ENCODE measurements around the gene SETD2.
"Not testable (repeated sequence)": the region's sequence is repeated elsewhere in the genome, so short reads cannot be mapped to it uniquely, and the experiment has no call there.

Gene SETD2

DNA sequence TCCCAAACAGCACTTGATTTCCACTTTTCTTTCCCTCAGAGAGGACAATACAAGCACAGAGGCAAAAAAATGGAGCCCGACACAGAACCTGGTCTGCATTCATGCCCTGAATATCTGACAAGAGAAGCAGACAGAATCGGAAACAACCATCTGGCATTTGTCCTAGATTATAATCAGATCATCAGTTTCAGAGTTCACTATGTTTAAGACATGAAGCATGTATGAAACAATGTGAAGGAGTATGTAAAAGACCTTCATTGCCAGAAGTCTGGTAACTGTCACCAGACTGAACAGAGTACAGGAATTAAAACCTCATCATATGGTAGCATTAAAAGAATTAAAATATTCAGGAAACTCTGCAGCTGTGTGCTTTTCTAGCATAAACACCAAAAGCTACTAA lies 65.0 kb downstream of the SETD2 start:
- DNase-seq (ENCODE audit: low read depth in 2 of 2) = no peak

DNA sequence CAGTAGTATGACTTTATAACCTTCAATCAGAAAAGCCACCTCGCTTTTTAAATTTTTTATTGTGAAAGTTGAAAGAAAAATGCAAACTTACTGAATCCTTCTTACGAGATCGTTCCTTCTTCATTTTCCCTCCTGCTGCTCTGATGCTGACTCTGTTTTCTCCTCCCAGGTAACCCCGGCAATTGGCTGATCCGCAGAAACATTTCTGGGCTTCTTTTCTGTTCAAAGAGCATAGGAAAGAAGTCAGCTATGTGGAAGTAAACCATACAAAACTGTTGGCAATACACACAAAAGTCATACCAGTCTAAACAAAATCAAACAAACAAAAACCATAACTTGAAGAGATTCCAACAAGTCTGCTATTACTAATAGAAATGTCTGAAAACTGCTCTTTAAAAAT lies 66.0 kb downstream of the SETD2 start:
- DNase-seq (ENCODE audit: low read depth in 2 of 2) = no peak

DNA sequence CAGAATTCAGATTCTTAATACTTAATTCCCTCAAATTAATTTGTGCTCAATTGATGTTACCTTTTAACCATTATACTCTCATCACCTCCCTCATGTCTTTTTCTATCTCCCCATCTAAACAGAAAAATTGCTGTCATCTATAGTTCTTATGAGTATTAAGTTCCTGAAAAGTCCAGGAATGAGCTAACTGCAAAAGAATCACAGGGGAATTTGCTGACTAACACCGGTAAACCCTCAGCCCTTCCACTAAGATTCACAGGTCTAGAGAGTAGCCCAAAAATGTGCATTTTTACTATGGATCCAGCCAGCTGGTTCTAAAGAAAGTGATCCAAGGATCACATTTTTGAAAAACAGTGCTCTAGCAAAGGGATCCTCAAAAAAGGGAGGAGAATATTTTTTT lies 67.0 kb downstream of the SETD2 start:
- no peak for DNase-seq (ENCODE audit: low read depth in 2 of 2)

DNA sequence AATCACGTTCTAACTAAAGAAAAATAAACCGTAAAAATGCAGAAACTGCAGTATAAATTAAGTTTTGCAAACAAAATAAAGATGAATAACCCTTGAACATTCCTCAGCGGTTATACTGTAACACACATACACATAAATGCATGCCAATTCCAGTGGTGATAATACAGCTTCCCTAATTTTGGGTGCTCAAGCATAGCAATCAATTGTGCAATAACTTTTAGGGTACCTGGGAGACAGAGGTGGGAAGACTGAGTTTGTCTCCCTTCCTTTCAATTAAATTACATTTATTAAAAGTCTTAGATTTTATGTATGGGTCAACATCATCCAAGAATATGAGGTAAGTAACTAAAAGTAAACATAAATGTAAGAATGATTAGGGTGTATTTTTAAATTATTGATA lies 71.8 kb downstream of the SETD2 start:
- no peak for DNase-seq (ENCODE audit: low read depth in 2 of 2)

DNA sequence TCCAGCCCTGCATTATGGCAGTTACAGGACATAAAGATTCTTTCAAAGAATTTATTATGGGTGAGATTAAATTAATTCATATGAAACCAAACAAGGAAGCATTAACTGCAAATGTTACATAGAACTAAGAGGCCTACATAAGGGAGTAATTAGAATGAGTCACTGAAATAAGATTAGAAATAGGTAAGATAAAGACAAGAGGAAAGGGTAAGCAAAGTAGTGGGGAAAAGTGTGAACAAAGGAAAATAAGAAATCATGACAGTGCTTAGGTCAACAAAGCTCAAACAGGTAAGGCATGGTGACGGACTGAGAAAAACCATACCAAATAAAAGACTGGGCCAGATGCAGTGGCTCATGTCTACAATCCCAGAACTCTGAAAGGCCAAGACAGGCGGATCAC lies 74.3 kb downstream of the SETD2 start:
- DNase-seq (ENCODE audit: low read depth in 2 of 2) = no peak

DNA sequence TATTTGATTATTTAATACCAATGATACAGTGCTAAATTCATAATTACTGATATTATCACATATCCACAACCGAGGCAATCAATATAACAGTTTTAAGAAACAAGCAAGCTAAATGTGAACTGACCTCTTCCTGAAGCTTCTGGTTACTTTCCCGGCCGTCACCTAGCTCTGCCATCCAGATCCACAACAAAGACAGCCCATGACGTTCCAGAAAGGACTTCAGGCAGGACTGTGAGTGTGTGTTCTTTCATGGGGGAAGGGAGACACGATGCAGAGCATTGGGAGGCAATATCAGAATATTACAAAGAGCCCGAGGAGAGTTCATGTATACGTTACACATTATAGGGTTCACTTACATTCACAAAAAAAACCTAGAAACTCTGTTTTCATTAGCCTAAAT lies 77.8 kb downstream of the SETD2 start:
- DNase-seq (ENCODE audit: low read depth in 2 of 2) = no peak

DNA sequence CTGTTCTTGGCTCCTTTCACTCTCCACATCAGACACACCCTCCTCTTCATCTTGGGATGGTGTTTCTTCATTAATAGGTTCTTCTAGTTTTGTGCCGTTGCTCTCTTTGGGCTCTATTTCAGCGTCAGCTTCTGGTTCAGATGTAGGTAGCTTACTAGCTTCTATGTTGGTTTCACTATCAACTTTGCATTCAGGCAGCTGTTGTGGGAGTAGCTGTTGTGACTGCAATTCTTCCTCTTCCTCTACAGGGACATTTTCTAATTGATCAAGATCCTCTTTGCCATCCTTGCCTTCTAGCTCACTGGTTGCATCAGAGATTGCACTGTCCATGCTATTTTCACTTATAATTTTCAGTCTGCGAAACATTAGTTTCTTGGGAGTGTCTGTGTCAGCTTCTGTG lies 80.1 kb downstream of the SETD2 start:
- DNase-seq (ENCODE audit: low read depth in 2 of 2) = no peak

DNA sequence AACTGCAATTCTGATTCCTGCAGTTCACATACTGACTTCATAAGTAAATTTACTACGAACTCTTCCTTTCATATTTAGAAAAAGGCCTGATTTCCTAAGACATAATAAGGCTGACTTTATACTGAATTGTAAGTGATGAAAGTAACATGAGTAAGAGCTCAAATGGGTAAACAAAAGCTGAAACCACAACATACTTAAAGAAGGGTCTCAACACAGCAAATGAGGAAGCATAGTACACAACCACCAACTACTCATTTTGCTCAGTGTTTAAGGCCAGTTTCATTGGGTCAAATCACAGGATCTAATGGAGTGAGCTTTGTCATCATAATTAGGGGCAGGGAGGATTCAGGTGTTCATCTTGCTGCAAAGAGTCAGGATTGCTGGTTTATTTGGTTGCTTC lies 81.4 kb downstream of the SETD2 start:
- DNase-seq (ENCODE audit: low read depth in 2 of 2) = no peak

DNA sequence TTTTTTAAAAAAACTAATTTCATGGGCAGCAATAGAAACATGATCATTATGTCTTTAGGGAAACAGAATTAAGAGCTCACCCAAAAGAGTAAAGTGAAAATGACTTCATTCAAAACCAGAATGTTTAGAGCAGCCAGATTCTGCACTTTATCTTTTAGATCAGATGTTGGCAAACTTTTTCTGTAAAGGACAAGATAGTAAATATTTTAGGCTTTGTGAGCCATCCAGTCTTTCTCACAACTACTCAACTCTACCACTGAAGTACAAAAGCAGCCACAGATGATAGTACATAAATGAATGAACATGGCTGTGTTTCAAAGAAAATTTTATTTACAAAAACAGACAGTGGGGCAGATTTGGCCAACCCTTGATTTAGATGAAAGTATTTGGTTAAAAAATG lies 84.5 kb downstream of the SETD2 start:
- no peak for DNase-seq (ENCODE audit: low read depth in 2 of 2)

DNA sequence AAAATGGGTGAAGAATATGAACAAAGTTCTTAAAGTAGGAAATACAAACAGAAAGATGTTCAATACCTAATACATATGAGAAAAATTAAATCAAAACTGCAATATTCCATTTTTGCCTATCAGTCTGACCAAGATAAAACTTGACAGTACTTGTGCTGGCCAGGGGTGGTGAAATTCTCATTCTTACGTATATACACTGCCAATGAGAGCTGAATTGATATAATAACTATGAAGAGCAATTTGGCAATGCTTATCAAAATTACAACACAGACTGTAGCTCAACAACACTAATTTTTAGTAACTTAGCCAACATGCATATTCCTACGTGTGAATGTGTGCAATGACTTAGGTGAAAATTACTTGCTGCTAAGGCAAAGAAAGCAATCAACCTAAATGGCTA lies 90.2 kb downstream of the SETD2 start:
- DNase-seq (ENCODE audit: low read depth in 2 of 2) = no peak

DNA sequence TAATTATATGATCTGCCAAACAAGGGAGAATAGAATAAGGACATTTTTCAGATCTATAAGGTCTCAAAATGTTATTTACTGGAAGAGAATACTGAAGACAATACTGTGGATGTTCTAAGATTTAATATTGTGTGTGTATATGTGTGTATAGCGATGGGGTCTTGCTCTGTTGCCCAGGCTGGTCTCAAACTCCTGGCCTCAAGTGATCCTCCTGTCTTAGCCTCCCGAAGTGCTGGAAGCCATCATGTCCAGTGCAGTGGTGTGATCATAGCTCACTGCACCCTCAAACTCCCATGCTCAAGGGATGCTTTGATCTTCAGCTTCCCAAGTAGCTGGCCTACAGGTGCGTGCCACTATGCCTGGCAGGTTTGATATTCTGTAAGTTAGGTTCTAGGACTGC lies 93.1 kb downstream of the SETD2 start:
- DNase-seq (ENCODE audit: low read depth in 2 of 2) = no peak

DNA sequence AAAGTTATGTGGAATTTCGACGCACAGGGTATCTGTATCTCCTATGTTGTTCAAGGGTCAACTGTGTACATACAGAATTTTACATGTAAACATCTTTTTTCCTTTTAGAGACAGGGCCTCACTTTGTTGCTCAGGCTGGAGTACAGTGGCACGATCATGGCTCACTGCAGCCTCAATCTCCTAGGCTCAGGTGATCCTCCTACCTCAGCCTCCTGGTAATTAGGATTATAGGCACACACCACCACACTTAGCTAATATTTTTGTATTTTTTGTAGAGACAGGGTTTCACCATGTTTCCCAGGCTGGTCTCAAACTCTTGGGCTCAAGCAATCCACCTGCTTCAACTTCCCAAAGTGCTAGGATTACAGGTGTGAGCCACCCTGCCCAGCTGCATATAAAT lies 97.7 kb downstream of the SETD2 start:
- not testable (repeated sequence) for DNase-seq (ENCODE audit: low read depth in 2 of 2)

DNA sequence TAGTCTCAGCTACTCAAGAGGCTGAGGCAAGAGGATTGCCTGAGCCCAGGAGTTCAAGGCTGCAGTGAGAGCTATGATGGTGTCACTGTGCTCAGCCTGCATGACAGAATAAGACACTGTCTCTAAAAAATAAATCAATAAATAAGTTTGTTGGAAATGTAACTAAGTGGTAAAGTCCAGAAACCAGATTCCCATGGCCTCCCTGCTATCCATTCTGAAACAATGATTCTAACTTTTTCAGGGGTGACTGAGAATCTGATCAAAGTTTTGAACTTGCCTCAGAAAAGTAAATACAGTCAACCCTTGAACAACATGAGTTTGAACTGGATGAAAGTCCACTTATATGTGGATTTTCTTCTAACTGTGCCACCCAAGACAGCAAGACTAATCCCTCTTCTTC lies 98.2 kb downstream of the SETD2 start:
- no peak for DNase-seq (ENCODE audit: low read depth in 2 of 2)

DNA sequence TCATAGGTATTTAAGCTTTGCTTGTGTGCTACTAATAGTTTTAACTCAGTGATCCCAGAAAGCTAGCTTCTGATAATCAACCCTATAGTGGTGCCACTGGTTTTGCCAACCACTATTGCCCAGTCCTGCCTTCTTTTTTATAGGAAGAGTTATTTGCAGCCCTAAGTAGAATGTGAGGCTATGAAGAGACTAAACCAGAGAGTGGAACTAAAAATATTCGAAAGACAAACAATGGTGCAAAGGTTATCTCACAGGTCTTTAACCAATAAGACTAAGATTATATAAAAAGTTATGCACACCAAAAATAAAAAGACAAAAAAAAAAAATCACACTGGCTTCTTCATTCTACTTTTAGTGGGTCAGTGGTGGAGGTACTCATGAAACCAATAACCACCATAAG lies 98.9 kb downstream of the SETD2 start:
- no peak for DNase-seq (ENCODE audit: low read depth in 2 of 2)

DNA sequence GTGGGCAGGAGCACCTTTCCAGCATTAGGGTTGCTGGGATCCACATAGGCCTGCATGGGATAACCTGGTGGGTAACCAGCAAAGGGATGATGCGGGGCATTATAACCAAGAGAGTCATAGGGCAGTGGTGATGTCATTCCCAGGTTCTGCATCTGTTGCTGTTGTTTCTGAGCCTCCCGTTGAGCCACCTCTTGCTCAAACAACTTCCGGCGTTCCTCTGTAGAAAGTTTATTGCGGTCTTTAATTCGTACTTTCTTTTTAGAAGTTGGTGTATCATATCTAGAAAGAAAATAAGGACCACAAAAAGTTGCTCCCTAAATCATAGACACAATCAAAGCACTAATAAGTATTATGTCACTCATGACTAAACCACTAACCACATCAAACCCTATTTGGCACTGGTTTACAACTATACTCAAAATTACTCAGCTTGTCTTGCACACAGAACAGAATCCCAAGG lies 106.7 kb downstream of the SETD2 start:
- peak in 1 of 2 donors; percentile 20 for DNase-seq (ENCODE audit: low read depth in 2 of 2)

DNA sequence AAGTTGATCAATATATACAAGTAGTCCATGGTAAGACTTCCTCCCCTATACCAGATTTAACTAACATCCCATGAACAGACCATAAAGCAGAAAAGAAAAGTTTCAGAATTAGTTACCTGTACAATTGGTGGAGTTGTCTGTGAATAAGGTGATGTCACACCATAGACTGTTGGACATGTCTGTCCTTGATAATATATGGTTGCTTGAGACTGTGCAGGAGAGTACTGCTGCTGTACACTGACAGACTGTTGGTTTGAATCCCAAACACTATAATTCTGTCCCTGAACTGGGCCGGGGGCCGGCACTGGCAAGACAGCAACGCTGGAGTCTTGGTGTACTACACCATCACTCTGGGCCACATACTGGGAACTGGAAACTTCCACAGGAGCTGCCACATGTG lies 107.2 kb downstream of the SETD2 start:
- no peak for DNase-seq (ENCODE audit: low read depth in 2 of 2)

DNA sequence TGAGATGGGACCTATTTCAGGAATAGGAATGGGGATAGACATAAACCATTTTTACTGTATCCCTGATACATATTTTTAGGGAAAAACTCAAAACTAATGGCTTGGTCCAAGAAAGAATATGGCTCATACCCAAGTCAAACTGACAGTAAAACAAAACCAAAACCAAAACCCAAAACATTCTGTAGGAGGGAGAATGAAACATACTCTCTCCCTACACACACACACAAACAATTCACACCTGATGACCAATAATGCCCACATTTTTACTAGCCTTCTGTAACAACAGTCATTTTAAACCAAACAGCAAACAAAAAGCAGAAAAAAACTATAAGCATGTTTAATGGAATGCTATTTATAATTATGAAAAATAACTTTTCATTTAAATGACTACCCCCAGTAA lies 109.5 kb downstream of the SETD2 start:
- DNase-seq (ENCODE audit: low read depth in 2 of 2) = no peak

DNA sequence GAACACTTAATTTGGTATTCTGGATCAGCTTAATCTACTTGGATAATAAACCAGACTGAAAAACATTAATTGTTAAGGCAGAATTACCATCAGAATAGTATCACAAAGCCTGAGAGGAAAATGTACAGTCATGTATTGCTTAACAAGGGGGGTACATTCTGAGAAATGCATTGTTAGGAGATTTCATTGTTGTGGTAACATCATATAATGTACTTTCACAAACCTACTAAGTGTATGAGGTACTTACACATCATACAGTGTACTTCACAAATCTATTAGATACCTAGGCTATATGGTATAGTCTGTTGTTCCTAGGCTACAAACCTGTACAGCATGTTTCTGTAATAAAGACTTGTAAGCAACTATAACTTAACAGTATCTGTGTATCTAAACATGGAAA lies 116.2 kb downstream of the SETD2 start:
- DNase-seq (ENCODE audit: low read depth in 2 of 2) = no peak

DNA sequence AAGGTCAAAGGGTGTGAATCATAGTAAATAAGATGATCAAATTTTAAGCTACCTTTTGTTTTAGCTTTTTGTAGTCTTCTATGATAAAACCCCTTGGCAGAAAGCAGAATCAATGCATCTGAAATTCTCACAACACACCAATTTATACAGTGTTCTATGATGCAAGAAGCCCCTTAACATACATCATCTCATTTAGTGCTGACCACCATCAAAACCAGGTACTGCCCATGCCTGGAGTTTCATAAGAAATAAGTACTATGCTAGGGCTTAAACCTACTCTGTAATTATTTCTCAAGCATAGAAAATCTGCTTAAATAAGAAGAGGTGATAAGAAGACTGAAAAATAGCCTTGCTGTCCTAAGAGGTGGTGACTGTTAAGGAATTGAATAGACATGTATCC lies 116.8 kb downstream of the SETD2 start:
- no peak for DNase-seq (ENCODE audit: low read depth in 2 of 2)

DNA sequence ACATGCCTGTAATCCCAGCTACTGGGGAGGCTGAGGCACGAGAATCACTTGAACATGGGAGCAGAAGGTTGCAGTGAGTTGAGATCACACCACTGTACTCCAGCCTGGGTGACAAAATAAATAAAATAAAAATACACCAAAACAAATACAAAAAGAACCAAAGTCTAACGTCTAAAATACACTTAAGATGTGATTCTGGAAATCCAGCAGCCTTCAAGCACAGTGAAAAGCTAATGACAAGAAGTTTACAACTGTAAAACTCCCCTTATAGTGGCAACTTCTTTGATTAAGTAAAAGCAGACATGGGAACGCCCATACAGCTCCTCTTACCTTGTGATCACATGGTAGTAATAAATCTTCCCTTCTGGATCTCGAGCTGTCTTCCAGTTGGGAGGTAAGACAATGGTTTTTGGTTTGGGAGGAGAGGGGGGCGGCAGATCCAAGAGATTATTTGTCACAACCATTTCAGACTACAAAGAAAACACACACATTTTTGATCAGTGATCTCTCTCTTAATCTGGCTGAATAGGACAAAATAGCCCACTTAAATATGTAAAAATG lies 121.6 kb downstream of the SETD2 start:
- no peak for DNase-seq (ENCODE audit: low read depth in 2 of 2)

DNA sequence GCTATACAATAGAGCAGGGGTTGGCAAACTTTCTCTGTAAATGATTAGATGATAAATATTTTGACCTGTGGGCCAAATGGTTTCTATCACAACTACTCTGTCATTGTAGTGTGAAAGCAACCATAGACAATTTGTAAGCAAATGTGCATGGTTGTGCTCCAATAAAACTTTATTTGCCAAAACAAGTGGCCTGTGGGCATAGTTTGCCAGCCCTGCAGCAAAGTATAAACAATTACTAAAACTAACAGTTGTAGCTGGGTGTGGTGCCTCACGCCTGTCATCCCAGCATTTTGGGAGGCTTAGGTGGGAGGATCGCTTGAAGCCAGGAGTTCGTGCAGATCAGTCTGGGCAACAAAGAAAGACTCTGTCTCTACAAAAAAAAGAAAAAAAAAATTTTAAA lies 122.8 kb downstream of the SETD2 start:
- no peak for DNase-seq (ENCODE audit: low read depth in 2 of 2)

DNA sequence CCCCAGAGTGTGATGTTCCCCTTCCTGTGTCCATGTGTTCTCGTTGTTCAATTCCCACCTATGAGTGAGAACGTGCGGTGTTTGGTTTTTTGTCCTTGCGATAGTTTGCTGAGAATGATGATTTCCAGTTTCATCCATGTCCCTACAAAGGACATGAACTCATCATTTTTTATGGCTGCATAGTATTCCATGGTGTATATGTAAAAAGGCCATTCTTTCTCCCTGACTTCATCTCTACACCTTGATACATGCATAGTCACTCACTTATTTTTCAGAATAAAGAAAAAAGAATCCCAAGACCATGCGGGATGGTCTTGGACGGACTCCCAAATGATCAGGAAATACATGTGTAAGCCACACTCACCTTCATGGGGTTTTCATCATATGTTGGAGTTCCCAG lies 126.6 kb downstream of the SETD2 start:
- not testable (repeated sequence) for DNase-seq (ENCODE audit: low read depth in 2 of 2)

DNA sequence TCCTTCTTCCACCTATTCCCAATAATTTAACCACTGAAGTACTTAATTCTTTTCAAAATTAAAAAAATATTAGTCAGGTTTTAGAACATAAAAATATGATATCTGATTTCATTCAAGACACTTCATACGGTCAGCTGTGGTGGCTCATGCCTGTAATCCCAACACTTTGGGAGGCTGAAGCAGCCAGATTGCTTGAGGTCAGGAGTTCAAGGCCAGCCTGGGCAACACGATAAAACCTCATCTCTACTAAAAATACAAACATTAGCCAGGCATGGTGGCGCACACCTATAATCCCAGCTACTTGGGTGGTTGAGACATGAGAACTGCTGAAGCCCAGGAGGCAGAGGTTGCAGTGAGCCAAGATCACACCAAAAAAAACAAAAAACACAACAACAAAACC lies 127.8 kb downstream of the SETD2 start:
- DNase-seq (ENCODE audit: low read depth in 2 of 2) = no peak

DNA sequence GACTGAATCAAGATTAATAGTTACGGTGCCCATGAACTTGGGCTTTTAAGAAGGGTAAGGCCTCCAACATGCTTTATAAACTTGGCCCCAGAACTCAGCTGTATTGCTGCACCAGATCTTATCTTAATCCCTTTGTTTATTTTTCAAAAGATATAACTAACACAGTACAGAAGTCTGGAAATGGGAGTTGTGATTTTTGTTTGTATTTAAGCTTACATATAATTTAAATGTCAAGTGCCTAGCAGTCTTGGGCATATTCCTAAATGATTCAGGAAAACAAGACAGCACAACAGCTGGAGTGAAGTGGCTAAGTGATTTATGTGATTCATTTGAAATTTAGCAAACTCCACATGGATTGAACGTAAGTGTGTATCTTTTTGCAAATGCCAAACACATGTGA lies 128.3 kb downstream of the SETD2 start:
- DNase-seq (ENCODE audit: low read depth in 2 of 2) = no peak

All from stimulated activated CD8-positive, alpha-beta memory T cell treated with anti-CD3 and anti-CD28 coated beads, Interleukin-2, amount 100 ng/mL, for 48 hours (primary cell).